ENCODE results near the gene TMEM176A. TPM values are rescaled to one million over a fixed set of nuclear protein-coding genes. Genes with fewer than 3 reads are reported as not detected.

TMEM176A gene
- total RNA-seq, 1 donor from 2014 or later = 1.3 TPM

DNA sequence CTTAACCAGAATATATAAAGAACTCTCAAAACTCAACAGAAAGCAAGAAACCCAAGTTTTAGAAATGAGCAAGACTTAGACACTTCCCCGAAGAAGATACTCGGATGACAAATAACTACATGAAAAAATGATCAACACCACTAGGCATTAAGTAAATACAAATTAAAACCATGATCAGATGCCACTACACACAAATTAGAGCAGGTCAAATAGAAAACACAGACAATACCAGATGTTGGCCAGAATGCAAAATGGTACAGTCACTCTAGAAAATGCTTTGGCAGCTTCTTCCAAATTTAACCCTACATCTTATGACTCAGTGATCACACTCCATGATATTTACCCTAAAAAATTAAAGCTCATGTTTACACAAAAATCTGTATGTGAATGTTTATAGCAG is 18.4 kb downstream of the TMEM176A start:
- peaks cover 2% of the 10 kb centered on the region for H3K27me3 Mint-ChIP-seq (ENCODE audit: unreplicated experiment)
- peaks cover 5% of the 10 kb centered on the region for H3K9me3 Mint-ChIP-seq (ENCODE audit: unreplicated experiment)
- H3K4me3 Mint-ChIP-seq (ENCODE audit: unreplicated experiment) = no peak overlapping the region
- TF ChIP-seq, protein P1, sequence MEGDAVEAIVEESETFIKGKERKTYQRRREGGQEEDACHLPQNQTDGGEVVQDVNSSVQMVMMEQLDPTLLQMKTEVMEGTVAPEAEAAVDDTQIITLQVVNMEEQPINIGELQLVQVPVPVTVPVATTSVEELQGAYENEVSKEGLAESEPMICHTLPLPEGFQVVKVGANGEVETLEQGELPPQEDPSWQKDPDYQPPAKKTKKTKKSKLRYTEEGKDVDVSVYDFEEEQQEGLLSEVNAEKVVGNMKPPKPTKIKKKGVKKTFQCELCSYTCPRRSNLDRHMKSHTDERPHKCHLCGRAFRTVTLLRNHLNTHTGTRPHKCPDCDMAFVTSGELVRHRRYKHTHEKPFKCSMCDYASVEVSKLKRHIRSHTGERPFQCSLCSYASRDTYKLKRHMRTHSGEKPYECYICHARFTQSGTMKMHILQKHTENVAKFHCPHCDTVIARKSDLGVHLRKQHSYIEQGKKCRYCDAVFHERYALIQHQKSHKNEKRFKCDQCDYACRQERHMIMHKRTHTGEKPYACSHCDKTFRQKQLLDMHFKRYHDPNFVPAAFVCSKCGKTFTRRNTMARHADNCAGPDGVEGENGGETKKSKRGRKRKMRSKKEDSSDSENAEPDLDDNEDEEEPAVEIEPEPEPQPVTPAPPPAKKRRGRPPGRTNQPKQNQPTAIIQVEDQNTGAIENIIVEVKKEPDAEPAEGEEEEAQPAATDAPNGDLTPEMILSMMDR (IDR thresholded peaks at IDR 0.05; ENCODE audit: partially characterized antibody, unreplicated experiment) = no peak
- peaks cover 4% of the 10 kb centered on the region for H3K36me3 Mint-ChIP-seq (ENCODE audit: unreplicated experiment)
- DNase-seq = no peak
- H3K4me1 Mint-ChIP-seq (ENCODE audit: low read depth, unreplicated experiment) = no peaks in the 10 kb centered on the region
- H3K27ac Mint-ChIP-seq (ENCODE audit: unreplicated experiment) = no peak overlapping the region

DNA sequence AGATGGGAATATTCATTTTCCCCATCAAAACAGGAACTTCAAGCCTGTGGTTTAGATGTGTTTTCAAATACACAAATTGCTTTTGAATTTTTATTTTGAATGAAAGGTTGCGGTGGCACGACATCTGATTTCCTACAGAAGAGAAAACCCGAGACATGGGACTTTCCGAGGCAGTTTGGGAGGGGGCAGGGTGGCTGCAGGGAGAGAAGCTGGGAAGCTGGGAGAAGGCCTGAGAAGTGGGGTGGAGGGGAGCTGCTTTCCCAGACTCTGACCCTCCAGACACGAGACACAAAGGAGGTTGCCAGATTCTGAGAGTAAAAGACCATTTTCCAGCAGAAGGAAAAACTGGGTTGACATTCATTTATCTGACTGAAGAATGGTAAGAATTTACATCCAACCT is 19.6 kb downstream of the TMEM176A start:
- TF ChIP-seq, protein P1 (IDR thresholded peaks at IDR 0.05; ENCODE audit: partially characterized antibody, unreplicated experiment) = no peak
- peaks cover 3% of the 10 kb centered on the region for H3K9me3 Mint-ChIP-seq (ENCODE audit: unreplicated experiment)
- H3K4me1 Mint-ChIP-seq (ENCODE audit: low read depth, unreplicated experiment) = no peaks in the 10 kb centered on the region
- peaks cover 2% of the 10 kb centered on the region for H3K27me3 Mint-ChIP-seq (ENCODE audit: unreplicated experiment)
- no peak overlapping the region for H3K27ac Mint-ChIP-seq (ENCODE audit: unreplicated experiment)
- H3K4me3 Mint-ChIP-seq (ENCODE audit: unreplicated experiment) = no peak overlapping the region
- no peak for DNase-seq
- H3K36me3 Mint-ChIP-seq (ENCODE audit: unreplicated experiment) = peaks cover 4% of the 10 kb centered on the region

DNA sequence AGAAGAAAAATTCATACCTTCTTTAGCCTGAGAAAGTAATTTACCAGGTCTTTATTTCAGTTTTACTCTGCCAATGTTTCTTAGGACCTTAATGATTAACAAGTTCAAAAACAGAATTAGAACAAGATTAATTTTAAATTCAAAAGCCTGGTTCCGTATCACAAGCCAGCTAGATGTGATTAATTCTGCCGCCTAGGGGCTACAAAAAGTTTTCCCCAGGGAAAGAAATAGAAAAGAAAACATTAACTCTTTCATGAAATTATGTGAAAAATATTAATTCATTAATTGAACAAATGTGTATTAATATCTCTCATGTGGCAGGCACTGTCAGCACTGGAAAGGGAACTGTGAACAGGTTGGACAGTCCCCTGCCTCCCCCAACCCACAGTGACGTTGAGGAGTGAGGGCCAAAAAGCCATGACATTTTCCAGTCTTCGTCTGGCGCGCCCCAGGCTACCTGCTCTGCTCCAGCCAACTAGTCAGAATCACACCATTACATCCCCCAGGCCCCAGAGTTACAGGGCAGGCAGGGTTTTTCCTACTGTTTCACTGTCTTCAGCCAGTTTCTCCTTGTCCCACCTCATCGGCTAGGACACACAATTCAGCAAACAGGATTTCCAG is 20.1 kb downstream of the TMEM176A start:
- TF ChIP-seq, protein P1 (IDR thresholded peaks at IDR 0.05; ENCODE audit: partially characterized antibody, unreplicated experiment) = no peak
- no peak overlapping the region for H3K27ac Mint-ChIP-seq (ENCODE audit: unreplicated experiment)
- DNase-seq = no peak
- H3K4me3 Mint-ChIP-seq (ENCODE audit: unreplicated experiment) = no peak overlapping the region
- H3K4me1 Mint-ChIP-seq (ENCODE audit: low read depth, unreplicated experiment) = no peaks in the 10 kb centered on the region
- H3K9me3 Mint-ChIP-seq (ENCODE audit: unreplicated experiment) = peaks cover 3% of the 10 kb centered on the region
- H3K36me3 Mint-ChIP-seq (ENCODE audit: unreplicated experiment) = peaks cover 2% of the 10 kb centered on the region
- peaks cover 2% of the 10 kb centered on the region for H3K27me3 Mint-ChIP-seq (ENCODE audit: unreplicated experiment)

DNA sequence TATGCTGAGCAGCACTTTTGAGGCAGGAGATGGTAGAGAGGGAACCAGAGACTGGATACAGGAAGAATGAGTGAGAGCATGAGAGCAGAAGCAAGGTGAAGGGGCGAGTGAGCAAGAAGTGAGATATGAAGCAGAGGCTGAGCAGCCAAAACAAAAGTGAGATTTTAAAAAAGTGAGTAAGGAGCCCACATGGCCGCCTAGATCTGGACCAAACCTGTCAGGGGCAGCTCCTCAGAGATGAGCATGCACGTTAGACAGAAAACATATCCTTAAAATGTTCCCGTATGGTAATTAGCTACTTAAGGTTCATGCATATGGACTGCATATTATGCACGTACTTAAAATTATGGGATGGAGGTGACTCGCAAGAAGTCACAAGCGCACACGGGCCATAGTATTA is 22.5 kb downstream of the TMEM176A start:
- Mint-ChIP-seq H3K36me3 (ENCODE audit: unreplicated experiment) (no peaks in the 10 kb centered on the region), H3K4me1 (ENCODE audit: low read depth, unreplicated experiment) (no peaks in the 10 kb centered on the region), H3K27me3 (ENCODE audit: unreplicated experiment) (peaks cover 3% of the 10 kb centered on the region), H3K27ac (ENCODE audit: unreplicated experiment) (no peak overlapping the region), H3K4me3 (ENCODE audit: unreplicated experiment) (no peak overlapping the region), H3K9me3 (ENCODE audit: unreplicated experiment) (peaks cover 2% of the 10 kb centered on the region)
- DNase-seq = no peak
- TF ChIP-seq, protein P1 (IDR thresholded peaks at IDR 0.05; ENCODE audit: partially characterized antibody, unreplicated experiment) = no peak

DNA sequence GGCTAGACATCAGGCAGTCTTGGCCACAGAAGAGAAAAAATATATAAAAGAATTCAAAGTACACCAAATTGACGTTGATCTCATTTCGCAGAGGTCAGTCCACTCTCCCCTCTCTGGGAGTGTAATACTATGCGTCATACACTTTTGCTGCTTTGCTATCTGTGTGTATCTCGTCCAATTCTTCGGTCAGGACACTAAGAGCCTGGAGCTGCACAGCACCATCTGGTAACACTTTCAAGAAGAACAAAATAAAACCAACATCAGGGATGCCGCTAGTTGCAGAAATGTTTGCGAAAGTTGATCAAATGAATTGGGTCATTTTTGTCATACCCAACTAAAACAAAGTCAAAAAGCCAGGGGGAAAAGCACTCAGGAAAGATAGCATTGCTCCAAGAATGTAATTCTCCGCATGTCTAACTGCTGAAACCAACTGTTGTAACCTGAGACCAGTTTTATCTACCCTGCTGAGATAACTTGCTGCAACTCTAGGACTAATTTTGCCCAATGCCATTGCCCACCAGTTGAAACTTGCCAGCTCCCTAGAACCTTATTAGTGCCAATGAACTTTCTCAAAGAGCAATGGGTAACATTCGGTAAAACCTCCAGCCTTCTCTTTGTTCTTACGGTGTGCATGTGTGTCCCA is 23.0 kb downstream of the TMEM176A start:
- DNase-seq = no peak
- Mint-ChIP-seq H3K27ac (ENCODE audit: unreplicated experiment) (no peak overlapping the region), H3K4me3 (ENCODE audit: unreplicated experiment) (no peak overlapping the region), H3K27me3 (ENCODE audit: unreplicated experiment) (peaks cover 3% of the 10 kb centered on the region), H3K36me3 (ENCODE audit: unreplicated experiment) (no peaks in the 10 kb centered on the region), H3K4me1 (ENCODE audit: low read depth, unreplicated experiment) (no peaks in the 10 kb centered on the region), H3K9me3 (ENCODE audit: unreplicated experiment) (peaks cover 2% of the 10 kb centered on the region)
- TF ChIP-seq, protein P1 (IDR thresholded peaks at IDR 0.05; ENCODE audit: partially characterized antibody, unreplicated experiment) = no peak
